ENCODE results near the gene TMEM126B.

Gene TMEM126B

DNA sequence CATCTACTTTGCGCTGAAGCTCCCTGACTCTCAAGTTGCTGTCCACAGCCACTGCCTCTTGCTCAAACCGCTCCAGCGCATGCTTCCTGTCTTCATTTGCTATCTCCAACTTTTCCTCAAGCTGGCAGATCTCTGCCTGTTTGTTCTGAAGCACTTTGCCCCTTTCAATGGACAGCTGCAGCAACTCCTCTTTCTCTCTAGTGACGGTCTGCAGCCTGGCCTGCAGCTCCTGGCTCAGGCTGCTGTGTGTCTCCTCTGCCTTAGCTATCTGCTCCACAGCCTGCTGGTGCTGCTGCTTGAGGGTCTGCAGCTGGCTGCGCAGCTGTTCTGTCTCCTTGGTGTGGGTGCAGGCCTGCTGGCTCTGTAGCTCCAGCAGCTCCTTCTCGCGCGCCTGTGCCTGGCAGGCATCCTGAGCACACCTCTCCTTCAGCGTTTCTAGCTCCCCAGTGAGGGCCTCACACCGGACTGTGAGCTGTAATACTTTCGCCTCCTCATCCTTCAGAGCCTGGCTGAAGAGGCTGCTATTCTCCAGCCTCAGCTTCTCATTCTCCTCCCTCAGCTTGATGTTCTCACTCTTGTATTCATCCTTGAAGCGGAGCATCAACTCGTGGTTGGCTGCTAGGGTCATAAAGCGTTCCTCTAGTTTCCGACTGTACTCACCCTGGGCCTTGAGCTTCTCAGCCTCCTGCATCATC lies 56.9 kb downstream of the TMEM126B start:
- DNase-seq, result no peak

DNA sequence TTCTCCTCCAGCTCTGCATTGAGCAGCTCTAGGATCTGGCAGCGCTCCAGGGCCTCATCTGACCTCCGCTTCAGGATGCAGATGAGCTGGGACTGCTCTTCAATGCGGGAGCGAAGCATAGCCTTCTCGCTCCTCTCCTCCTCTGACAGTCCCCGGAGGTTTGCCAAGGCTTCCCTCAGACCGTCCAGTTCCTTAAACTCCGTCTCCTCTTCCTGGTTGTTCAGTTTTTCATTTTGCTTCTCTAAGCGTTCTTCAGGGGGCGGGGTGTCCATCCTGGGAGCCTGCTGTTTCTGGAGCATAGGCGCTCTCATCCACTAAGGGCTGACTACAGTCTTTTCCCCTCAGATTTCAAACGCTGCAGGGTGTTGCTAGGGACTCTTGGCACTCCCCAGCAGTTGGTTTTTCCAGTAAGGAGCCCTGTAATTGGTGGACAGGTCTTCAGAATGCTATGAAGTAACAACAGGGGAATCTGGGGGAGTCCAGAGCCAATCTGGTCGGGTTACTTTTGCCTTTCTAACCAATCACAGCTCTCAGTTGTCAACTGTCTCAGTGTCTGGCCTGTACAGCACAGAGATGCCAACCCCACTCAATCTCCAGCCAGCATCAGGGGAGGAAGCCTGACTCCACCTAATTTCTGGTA lies 57.5 kb downstream of the TMEM126B start, which contains the start of gene CCDC89:
CCDC89 (minus strand) TSS at position 376 of the 640 bp plus-strand sequence; CDS start at position 311, 65 bp downstream.
- peak; percentile 97 for DNase-seq

Data from DMS79 (cell line).